GM10266 (cell line): ENCODE data around the gene DYRK1A.
"Not testable (repeated sequence)": the region's sequence is repeated elsewhere in the genome, so short reads cannot be mapped to it uniquely, and the experiment has no call there.

Experiments used
- DNase-seq: peaks from one replicate; pipeline ENCODE4 v3.0.0; 2012; ENCODE audit errors: extremely low spot score
- TF ChIP-seq, protein P1 (sequence below): IDR thresholded peaks from 2 replicates; pipeline ENCODE4 v1.5.1; 2012; ENCODE audit warnings: mild to moderate bottlenecking, low read depth; ENCODE audit not compliant: control insufficient read depth, insufficient read depth; ENCODE audit errors: missing control alignments

The DYRK1A gene

DNA sequence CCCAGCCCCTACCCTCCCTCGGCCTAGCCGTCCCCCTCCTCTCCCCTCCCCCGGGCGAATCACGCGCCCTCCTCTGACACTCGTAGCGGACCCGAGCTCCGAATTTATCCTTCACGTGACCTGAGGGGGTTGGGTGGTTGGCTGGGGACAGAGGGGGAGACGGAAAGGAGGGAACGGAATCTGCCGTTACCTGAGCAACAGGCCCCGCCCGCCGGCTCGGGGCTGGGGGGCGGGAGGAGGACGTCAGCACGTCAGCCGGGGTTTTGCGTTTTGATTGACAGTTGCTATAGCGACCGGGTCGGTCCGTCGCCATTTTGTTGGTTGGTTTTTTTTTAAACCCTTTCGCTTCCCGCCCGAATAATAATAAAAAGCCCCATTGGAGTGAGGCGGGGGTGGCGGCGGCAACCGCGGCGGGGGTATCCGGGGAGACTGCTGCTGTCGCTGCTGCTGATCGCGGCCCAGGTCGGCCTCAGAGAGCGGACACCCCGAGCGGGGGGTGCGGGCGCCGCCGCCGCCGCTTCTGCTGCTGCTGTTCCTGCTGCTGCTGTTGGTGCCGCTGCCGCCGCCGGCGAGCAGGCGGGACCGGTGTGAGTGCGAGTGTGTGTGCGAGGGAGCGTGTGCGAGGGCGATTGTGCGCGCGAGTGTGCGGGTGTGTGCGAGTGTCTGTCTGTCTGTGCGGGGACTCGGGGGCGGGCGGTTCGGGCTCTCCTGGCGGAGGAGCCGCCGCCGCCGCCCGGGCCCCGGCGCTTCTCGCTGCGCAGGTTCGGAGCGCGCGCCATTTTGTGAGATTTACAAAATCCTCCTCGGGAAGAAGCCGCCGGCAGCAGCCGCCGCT is at the start of gene DYRK1A:
DYRK1A (plus strand) TSS at position 292 of the 835 bp plus-strand sequence. CDS start 53,602 bp downstream, outside the sequence.
- DNase-seq, result peak; percentile 100

DNA sequence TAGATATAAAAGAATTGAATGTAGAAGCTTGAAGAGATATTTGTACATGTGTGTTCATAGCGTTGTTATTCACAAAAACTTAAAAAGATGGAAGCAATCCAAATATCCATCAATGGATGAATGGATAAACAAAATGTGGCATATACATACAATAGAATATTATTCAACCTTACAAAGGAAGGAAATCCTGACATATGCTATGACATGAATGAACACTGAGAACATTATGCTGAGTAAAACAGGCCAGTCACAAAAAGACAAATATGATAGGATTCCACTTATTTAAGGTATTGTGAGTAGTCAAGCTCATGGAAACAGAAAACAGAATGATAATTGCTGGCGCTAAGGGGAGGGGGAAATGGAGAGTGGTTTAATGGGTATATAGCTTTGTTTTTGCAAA is 47.0 kb upstream of the DYRK1A start:
- no peak for DNase-seq
- TF ChIP-seq, protein P1, sequence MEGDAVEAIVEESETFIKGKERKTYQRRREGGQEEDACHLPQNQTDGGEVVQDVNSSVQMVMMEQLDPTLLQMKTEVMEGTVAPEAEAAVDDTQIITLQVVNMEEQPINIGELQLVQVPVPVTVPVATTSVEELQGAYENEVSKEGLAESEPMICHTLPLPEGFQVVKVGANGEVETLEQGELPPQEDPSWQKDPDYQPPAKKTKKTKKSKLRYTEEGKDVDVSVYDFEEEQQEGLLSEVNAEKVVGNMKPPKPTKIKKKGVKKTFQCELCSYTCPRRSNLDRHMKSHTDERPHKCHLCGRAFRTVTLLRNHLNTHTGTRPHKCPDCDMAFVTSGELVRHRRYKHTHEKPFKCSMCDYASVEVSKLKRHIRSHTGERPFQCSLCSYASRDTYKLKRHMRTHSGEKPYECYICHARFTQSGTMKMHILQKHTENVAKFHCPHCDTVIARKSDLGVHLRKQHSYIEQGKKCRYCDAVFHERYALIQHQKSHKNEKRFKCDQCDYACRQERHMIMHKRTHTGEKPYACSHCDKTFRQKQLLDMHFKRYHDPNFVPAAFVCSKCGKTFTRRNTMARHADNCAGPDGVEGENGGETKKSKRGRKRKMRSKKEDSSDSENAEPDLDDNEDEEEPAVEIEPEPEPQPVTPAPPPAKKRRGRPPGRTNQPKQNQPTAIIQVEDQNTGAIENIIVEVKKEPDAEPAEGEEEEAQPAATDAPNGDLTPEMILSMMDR, result no peak

More for the DNA sequence above, at the start of gene DYRK1A:
- TF ChIP-seq, protein P1, result peak; percentile 13

DNA sequence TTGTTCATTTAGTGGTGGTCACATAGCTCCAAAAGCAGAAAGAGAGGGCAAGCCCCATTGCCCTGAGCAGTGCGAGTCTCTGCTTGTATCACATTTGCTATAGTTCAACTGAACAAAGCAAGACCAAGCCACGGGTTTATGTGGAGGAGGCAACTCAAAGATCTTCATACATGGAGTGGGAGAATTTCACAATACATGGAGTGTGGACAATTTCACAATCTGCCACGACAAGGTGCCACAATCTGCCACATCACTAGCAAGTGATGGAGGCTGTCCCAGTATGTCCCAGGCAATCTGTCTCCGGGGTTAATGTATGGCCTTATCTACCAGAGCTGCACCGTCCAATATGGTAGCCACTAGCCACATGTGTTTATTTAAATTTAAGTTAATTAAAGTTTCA is 44.5 kb upstream of the DYRK1A start:
- TF ChIP-seq, protein P1, result no peak
- DNase-seq, result no peak

DNA sequence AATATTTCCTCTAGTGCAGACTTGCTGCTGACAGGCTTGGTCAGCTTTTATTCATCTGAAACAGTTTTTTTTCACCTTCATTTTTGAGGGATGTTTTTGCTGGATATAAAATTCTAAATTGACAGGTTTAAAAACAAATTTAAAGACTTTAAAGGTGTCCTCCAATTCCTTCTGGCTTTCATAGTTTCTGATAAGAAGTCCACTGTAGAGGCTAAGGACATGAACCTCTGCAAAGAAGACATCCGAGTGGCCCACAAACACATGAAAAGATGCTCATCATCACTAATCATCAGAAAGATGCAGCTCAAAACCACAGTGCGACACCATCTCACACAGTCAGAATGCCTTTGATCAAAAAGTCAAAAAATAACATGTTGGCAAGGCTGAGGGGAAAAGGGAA is 42.0 kb upstream of the DYRK1A start:
- no peak for DNase-seq
- TF ChIP-seq, protein P1, result no peak

DNA sequence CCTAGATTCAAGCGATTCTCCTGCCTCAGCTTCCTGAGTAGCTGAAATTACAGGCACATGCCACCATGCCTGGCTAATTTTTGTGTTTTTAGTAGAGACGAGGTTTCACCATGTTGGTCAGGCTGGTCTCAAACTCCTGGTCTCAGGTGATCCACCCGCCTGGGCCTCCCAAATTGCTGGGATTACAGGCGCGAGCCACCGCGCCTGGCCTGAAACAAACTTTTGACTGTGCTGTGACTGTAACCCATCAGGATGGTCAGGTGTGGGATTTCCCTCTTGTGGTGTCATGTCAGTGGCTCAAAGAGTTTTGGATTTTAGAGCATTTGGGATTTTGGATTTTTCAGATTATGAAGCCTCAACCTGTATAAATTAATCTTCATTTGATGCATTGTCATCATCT is 38.4 kb upstream of the DYRK1A start:
- not testable (repeated sequence) for DNase-seq

DNA sequence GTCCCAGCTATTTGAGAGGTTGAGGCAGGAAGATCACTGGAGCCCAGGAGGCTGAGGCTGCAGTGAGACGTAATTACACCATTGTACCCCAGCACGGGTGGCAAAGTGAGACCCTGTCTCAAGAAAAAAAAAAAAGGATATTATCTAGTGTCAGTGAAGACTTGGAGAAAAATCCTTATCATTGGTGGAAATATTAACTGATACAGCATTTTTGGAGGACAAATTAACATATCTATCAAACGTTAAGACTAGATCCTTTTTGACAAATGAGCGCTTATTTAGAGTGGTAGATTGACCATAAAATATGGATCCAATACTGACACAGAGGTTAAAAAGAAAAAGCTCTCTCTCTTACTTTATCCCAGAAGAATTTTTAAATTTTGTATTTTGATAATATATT is 35.2 kb upstream of the DYRK1A start:
- TF ChIP-seq, protein P1, result no peak
- DNase-seq, result no peak

DNA sequence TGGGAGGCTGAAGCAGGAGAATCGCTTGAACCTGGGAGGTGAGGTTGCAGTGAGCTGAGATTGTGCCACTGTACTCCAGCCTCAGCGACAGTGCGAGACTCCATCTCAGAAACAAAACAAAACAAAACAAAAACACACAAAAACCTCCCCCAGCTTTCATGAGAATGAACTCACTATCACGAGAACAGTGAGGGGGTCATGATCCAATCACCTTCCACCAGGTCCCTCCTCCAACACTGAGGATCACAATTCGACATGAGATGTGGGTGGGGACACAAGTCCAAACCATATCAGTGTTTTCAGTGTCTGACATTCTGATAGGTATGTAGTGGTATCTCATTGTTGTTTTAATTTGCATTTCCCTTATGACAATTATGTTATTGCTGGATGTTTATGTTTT is 31.5 kb upstream of the DYRK1A start:
- DNase-seq, result no peak
- TF ChIP-seq, protein P1, result no peak

DNA sequence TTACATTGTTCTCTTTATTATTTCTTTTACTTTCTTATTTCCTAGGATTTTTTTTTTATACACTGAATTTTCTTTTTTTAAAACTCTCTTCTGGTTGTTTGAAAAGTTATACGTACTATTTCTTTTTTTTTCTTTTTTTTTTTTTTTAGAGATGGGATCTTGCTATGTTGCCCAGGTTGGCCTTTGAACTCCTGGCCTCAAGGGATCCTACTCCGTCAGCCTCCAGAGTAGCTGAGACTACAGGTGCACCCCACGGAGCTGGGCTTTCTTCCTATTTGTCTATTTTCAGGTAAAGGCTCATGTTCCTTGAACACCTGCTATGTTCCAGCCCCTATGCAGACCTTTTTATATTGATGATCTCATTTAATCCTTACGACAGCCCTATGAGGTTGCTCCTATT is 29.4 kb upstream of the DYRK1A start:
- TF ChIP-seq, protein P1, result no peak

More for the DNA sequence above, 29.4 kb upstream of the DYRK1A start:
- DNase-seq, result no peak
